Suppressor macrophage treated with lipopolysaccharide for 1 hour (primary cell): ENCODE data around the gene OOSP2.
"Not testable (repeated sequence)": the region's sequence is repeated elsewhere in the genome, so short reads cannot be mapped to it uniquely, and the experiment has no call there.

Experiments
- DNase-seq, 3 donors: peaks; one replicate each; pipeline ENCODE4 v3.0.0-alpha.2; 2020 to 2022

The OOSP2 gene

DNA sequence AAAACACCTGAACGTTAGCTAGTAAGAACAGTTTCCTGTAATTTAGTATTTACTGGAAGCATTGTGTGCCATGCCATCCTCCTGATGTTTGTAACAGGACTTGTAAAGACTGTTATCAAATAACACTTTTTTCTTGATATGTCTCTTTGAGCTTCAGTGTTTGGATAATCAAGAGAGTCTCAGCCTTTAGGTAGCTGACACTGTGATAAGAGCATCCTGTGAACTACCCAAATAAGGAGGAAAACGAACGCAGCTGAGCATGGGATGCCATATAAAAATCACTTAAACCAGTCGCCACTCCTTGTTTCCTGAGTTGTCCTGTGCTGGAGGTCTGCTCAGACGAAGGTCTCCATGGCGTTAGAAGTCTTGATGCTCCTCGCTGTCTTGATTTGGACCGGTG, at the start of gene OOSP2:
OOSP2 (plus strand) TSS at position 301 of the 400 bp plus-strand sequence; CDS start at position 352, 51 bp downstream.
- DNase-seq, result no peak

- DNase-seq, result no peak
Observed at GRCh38 chr11:59990421-59990820, 49.8 kb upstream of the OOSP2 start.

DNA sequence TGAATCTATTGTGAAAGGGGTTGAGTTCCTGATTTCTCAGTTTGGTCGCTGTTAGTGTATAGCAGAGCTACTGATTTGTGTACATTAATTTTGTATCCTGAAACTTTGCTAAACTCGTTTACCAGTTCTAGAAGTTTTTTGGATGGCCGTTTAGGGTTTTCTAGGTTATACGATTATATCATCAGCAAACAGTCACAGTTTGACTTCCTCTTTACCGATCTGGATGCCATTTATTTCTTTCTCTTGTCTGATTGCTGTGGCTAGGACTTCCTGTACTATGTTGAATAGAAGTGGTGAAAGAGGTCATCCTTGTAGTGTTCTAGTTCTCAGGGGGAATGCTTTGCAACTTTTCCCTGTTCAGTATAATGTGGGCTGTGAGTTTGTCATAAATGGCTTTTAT, 47.8 kb upstream of the OOSP2 start:
- DNase-seq, result no peak

- DNase-seq, result no peak
Observed at GRCh38 chr11:59997800-59998199, 42.4 kb upstream of the OOSP2 start.

- DNase-seq, result no peak
Observed at GRCh38 chr11:59999691-60000090, 40.5 kb upstream of the OOSP2 start.

GRCh38 chr11:60003729-60004128, 36.5 kb upstream of the OOSP2 start:
- DNase-seq, result no peak

- no peak for DNase-seq
Observed at GRCh38 chr11:60005360-60005759, 34.8 kb upstream of the OOSP2 start.

GRCh38 chr11:60016881-60017280, 23.3 kb upstream of the OOSP2 start, which contains the start of gene OOSP4B:
Gene OOSP4B (plus strand): TSS chr11:60017181.
- DNase-seq, result no peak

DNA sequence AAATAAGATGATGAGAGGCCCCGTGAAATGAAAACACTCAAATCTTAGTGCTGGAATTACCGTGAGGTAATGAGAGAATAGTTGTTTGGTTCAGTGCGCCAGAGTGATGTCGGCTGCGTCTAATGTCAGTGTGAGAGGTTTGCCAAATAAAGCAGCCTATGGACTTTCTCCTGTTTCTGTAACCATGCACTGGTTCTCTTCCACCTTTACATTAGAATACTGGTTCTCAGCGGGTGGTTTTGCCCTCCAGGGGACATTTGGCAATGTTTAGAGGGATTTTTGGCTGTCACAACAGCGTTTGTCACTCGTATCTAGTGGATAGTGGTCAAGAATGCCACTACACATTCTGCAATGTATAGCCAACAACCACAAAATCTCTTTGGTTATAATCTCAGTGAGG, 22.2 kb upstream of the OOSP2 start:
- DNase-seq, result no peak

- not testable (repeated sequence) for DNase-seq
Observed at GRCh38 chr11:60020376-60020775, 19.8 kb upstream of the OOSP2 start.

DNA sequence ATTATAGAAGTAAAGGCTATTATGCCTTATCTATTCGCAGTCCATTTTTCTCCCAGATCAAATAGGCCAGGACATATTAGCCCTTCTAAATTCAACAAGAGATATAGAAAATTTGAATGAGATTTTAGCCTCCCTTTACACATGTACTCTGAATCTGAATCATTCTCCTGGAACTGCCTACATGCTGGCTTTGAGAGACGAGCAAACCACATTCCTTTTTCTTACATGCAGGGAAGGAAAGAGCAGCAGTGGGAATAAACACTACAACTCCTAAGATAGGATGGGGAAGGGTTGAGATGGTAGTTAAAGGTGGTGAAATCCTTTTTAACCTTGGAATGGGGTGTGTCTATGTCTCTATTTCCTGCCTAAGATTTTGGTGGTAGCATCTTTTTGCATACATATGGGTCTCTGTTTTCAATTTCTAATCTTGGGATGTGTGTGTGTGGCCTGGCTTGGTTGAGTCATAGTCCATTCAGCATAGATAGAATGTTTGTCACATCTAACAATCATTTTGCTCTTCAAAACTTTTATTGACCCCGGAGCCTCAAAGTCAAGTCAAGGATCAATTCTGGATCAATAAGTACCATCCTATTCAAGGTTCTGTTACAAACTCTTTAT, 11.1 kb upstream of the OOSP2 start:
- DNase-seq, result no peak

- not testable (repeated sequence) for DNase-seq
Observed at GRCh38 chr11:60050422-60050821, 10.2 kb downstream of the OOSP2 start.

GRCh38 chr11:60050839-60051238, 10.6 kb downstream of the OOSP2 start:
- not testable (repeated sequence) for DNase-seq

DNA sequence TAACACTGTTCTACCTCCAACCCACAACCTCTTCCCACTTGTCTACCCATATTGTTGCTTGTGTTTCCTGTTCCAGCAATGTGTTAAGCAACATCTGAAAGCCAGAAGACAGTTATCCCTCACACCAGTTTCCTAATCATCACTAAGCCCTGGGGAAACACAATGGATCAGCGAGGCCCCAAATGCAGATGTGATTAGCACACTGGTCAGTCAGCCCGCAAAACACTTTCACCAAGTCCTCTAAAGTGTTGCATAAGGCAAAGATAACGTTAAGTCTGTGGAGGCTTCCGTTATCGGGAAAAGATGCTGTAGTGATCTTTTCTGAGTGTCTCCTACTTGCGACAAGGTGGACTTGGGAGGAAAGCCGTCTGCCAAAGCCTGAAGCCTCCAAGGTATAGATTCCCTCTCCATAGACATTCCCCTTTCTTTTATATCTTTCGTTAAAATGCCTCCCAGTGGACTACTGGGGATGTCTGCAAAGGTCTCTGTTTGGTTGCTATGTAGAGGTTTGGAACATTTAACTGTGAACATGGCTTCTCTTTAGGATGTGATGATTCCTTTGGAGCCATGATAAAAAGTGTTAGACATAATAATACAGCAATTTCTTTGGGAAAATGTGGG, 16.2 kb downstream of the OOSP2 start, which contains the start of gene MS4A3:
MS4A3 (plus strand) TSS at position 317 of the 621 bp plus-strand sequence. CDS start 4,496 bp downstream, outside the sequence.
- peak; percentile 52 to 57 (median 56) for DNase-seq

DNA sequence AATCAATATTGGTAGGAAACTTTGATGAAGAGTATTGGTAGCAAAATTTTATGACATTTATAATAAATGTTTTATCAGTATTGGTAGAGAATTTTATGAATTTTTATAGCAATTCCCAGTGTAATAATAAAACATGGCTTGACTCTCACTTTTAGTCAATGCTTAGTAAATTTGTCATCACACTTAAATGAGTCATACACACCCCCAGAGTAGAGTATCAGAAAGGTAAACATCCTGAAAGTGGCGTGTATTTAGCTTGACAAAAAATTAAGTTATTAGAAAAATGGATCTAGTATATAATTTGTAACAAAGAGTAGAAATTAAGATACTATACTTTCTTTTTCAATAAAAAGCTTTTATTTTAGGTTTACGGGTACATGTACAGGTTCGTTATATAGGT, 18.8 kb downstream of the OOSP2 start:
- DNase-seq, result no peak

- DNase-seq, result peak in 2 of 3 donors; percentile 35 to 49
Observed at GRCh38 chr11:60059521-60060240, 19.5 kb downstream of the OOSP2 start.

- DNase-seq, result peak; percentile 36 to 72 (median 63)
Observed at GRCh38 chr11:60064111-60064510, 23.9 kb downstream of the OOSP2 start.

DNA sequence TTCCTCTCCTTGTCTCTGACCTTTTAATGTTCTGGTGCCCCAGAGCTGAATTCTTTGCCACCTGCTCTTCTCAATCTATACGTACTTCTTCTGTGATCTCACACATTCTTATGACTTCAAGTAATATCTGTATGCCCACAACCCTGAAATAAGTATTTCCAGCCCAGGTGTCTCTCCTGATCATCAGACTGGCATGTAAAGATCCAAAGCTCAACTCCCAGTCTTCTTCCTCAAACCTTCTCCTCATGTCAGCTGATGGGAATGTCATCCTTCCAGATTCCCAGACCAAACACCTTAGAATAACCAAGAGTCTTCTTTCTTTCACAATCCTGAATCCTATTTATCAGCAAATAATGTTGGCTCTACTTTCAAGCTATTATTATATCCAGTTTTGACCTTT, 25.6 kb downstream of the OOSP2 start:
- DNase-seq, result no peak

DNA sequence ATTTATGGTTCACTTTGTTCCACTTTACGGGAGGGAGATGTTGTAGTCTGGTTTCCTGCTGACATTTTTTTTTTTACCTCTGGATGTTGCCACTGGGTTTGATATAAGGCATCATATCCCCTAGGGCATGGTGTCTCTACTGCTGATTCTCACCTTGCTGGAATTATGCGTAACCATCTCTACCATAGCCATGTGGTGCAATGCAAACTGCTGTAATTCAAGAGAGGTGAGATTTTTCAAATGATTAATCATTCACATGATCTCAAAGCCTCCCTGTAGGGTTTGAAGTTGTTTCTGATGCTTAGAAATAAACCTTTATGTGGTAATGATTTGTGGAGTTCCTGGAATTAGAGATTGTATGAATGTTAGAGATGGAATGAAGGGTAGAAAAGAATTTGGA, 29.2 kb downstream of the OOSP2 start:
- DNase-seq, result no peak

DNA sequence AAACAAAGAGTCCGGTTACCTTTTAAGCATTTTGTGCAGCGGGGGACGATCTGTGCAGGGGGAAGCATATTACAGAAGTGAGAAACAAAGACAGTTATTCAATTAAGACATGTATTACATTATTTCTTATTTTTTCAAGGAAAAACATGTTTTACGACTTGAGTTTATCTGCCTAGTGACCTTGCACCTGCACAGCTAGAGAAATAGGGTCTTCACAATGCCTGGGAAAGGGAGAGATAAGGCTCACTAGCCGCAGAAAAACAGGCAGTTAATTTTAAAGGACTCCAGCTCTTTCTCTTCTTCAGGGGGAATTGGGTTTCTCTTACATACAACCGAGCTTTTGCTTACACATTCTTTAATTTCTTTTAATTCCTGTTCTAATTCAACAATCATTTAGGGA, 31.4 kb downstream of the OOSP2 start:
- DNase-seq, result not testable (repeated sequence)

DNA sequence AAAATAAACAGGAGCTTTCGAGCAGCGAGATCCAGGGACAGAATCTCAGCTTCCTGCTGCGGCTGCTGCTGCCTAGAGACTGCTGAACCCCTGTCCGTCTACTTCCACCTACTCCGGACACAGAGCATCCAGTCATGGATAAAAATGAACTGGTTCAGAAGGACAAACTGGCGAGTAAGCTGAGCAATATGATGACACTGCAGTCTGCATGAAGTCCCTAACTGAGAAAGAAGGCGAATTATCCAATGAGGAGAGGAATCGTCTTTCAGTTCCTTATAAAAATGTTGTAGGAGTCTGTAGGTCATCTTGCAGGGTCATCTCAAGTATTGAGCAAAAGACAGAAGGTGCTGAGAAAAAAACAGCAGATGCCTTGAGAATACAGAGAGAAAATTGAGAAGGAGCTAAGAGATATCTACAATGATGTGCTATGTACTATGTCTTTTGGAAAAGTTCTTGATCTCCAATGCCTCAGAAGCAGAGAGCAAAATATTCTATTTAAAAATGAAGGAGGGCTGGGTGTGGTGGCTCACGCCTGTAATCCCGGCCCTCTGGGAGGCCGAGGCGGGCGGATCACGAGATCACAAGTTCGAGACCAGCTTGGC, 37.1 kb downstream of the OOSP2 start:
- DNase-seq, result peak; percentile 16 to 36 (median 22)

GRCh38 chr11:60077981-60078380, 37.8 kb downstream of the OOSP2 start:
- DNase-seq, result peak in 2 of 3 donors; percentile 21 to 38

DNA sequence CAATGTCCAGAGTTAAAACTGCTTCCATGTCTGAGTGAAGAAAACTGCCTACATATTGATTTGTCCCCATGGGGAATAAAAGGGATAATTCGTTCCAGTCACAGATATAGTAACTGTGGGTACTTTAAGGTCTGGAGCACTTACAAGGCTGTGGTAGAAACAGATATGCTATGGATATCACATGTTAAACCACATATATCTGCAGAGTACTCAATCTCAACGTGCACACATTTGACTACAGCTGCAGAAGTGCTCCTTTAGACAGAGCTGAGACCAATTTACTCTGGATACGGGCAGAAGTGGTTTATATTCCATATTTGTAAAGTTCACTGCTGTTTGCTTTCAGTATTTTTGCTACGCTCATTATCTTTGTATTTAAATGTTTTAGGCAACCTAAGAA, 38.5 kb downstream of the OOSP2 start:
- DNase-seq, result no peak
